MM.1S (cell line): ENCODE data around the gene MKLN1.

Experiments used
- DNase-seq: peaks from one replicate; pipeline ENCODE4 v3.0.0-alpha.2; 2015
- H2AFZ ChIP-seq: fragments of 300-600 bp; sonication (generic); 2 replicates; pipeline ENCODE4 v1.6.0; 2016; ENCODE audit warnings: antibody characterized with exemption, low read length
- H3F3A ChIP-seq: fragments of 300-600 bp; sonication (generic); 2 replicates; pipeline ENCODE4 v1.6.1; 2016; ENCODE audit warnings: mild to moderate bottlenecking, antibody characterized with exemption, low read length, moderate library complexity, mixed read lengths; ENCODE audit not compliant: insufficient read depth
- H3K27ac ChIP-seq: fragments of 300-600 bp; sonication (generic); 2 replicates; pipeline ENCODE4 v1.5.1; 2016; ENCODE audit warnings: mild to moderate bottlenecking, low read length
- H3K27me3 ChIP-seq: fragments of 300-600 bp; sonication (generic); replicated peaks from 2 replicates; pipeline ENCODE4 v1.6.0; 2016; ENCODE audit warnings: low read length; ENCODE audit not compliant: insufficient read depth
- H3K36me3 ChIP-seq: fragments of 300-600 bp; sonication (generic); replicated peaks from 2 replicates; pipeline ENCODE4 v1.6.1; 2016; ENCODE audit warnings: mild to moderate bottlenecking, low read length, mixed read lengths; ENCODE audit not compliant: insufficient read depth
- H3K4me1 ChIP-seq: fragments of 300-600 bp; sonication (generic); 2 replicates; pipeline ENCODE4 v1.6.1; 2016; ENCODE audit warnings: low read length, mixed read lengths
- H3K4me2 ChIP-seq: fragments of 300-600 bp; sonication (generic); 2 replicates; pipeline ENCODE4 v1.6.0; 2016; ENCODE audit warnings: low read depth, low read length
- H3K4me3 ChIP-seq: fragments of 300-600 bp; sonication (generic); 2 replicates; pipeline ENCODE4 v1.5.1; 2016; ENCODE audit warnings: low read length, mixed read lengths
- H3K79me2 ChIP-seq: fragments of 300-600 bp; sonication (generic); 2 replicates; pipeline ENCODE4 v1.6.1; 2016; ENCODE audit warnings: mixed run types, low read length, mixed read lengths
- H3K9ac ChIP-seq: fragments of 300-600 bp; sonication (generic); 2 replicates; pipeline ENCODE4 v1.6.1; 2016; ENCODE audit warnings: low read length, mixed read lengths
- H3K9me2 ChIP-seq: fragments of 300-600 bp; sonication (generic); replicated peaks from 2 replicates; pipeline ENCODE4 v1.6.1; 2016; ENCODE audit warnings: mild to moderate bottlenecking, low read length, mixed read lengths; ENCODE audit not compliant: insufficient read depth
- H3K9me3 ChIP-seq: fragments of 300-600 bp; sonication (generic); replicated peaks from 2 replicates; pipeline ENCODE4 v1.6.1; 2016; ENCODE audit warnings: mild to moderate bottlenecking, low read length, mixed read lengths; ENCODE audit not compliant: insufficient read depth
- H4K20me1 ChIP-seq: fragments of 300-600 bp; sonication (generic); 2 replicates; pipeline ENCODE4 v1.6.1; 2016; ENCODE audit warnings: mild to moderate bottlenecking, low read length, moderate library complexity, mixed read lengths; ENCODE audit not compliant: insufficient read depth
- CTCF ChIP-seq: fragments of 300-600 bp; sonication (generic); IDR thresholded peaks from 2 replicates; pipeline ENCODE4 v1.5.1; 2016; ENCODE audit warnings: antibody characterized with exemption, low read length, mixed read lengths
- EZH2 ChIP-seq: fragments of 300-600 bp; sonication (generic); optimal IDR thresholded peaks from 2 replicates; pipeline ENCODE3; 2017; ENCODE audit warnings: low read depth, mild to moderate bottlenecking, antibody characterized with exemption, low read length, mixed read lengths
- EZH2phosphoT487 ChIP-seq: fragments of 300-600 bp; sonication (generic); IDR thresholded peaks from 2 replicates; pipeline ENCODE4 v1.6.1; 2018; ENCODE audit warnings: antibody characterized with exemption, low read length

MKLN1 gene

GRCh38 chr7:131527456-131527855 is 199.8 kb downstream of the MKLN1 start:
- Histone ChIP-seq H3K4me3 (0 out of 2 replicates have a peak overlapping the region, but pooled peaks have one; percentile 4), H3K79me2 (no peaks in the 10 kb centered on the region), H3F3A (peaks cover 17% of the 10 kb centered on the region), H3K9ac (no peak overlapping the region), H3K4me1 (peaks cover 22% of the 10 kb centered on the region), H4K20me1 (no peaks in the 10 kb centered on the region), H3K4me2 (peak overlapping the region; percentile 48), H3K9me2 (no peaks in the 10 kb centered on the region), H2AFZ (no peak overlapping the region), H3K27ac (peak overlapping the region; percentile 43; the same call in 1 of the 2 replicates), H3K27me3 (no peaks in the 10 kb centered on the region), H3K9me3 (no peaks in the 10 kb centered on the region), H3K36me3 (no peaks in the 10 kb centered on the region)
- TF ChIP-seq EZH2phosphoT487, result no peak
- peak; percentile 79 for DNase-seq

- H3K4me2 ChIP-seq, result no peak overlapping the region
- H3K4me3 ChIP-seq, result no peak overlapping the region
- no peak overlapping the region for H3K9ac ChIP-seq
- DNase-seq, result no peak
- H3K9me2 ChIP-seq, result no peaks in the 10 kb centered on the region
- H3F3A ChIP-seq, result peaks cover 17% of the 10 kb centered on the region
- H3K27ac ChIP-seq, result no peak overlapping the region
- H3K4me1 ChIP-seq, result peaks cover 18% of the 10 kb centered on the region
- H3K79me2 ChIP-seq, result no peaks in the 10 kb centered on the region
- no peak overlapping the region for H2AFZ ChIP-seq
- TF ChIP-seq EZH2phosphoT487, result no peak
- no peak for TF ChIP-seq CTCF
- no peak for TF ChIP-seq EZH2
- no peaks in the 10 kb centered on the region for H3K9me3 ChIP-seq
- H4K20me1 ChIP-seq, result no peaks in the 10 kb centered on the region
- H3K27me3 ChIP-seq, result no peaks in the 10 kb centered on the region
- H3K36me3 ChIP-seq, result no peaks in the 10 kb centered on the region
Measured at GRCh38 chr7:131529179-131529578, 201.5 kb downstream of the MKLN1 start.

- H3K27ac ChIP-seq, result no peak overlapping the region
- no peaks in the 10 kb centered on the region for H3K27me3 ChIP-seq
- H3K4me2 ChIP-seq, result no peak overlapping the region
- no peak overlapping the region for H2AFZ ChIP-seq
- H3F3A ChIP-seq, result peaks cover 17% of the 10 kb centered on the region
- peaks cover 18% of the 10 kb centered on the region for H3K4me1 ChIP-seq
- no peak overlapping the region for H3K9ac ChIP-seq
- TF ChIP-seq EZH2phosphoT487, result no peak
- no peak for TF ChIP-seq EZH2
- TF ChIP-seq CTCF, result no peak
- no peaks in the 10 kb centered on the region for H3K36me3 ChIP-seq
- H3K79me2 ChIP-seq, result no peaks in the 10 kb centered on the region
- H3K9me2 ChIP-seq, result no peaks in the 10 kb centered on the region
- DNase-seq, result no peak
- H4K20me1 ChIP-seq, result no peaks in the 10 kb centered on the region
- H3K9me3 ChIP-seq, result no peaks in the 10 kb centered on the region
- H3K4me3 ChIP-seq, result no peak overlapping the region
Measured at GRCh38 chr7:131529617-131530016, 201.9 kb downstream of the MKLN1 start.

GRCh38 chr7:131530137-131530536 is 202.5 kb downstream of the MKLN1 start:
- Histone ChIP-seq H3K4me1 (peaks cover 18% of the 10 kb centered on the region), H4K20me1 (no peaks in the 10 kb centered on the region), H3K27ac (no peak overlapping the region)

More at GRCh38 chr7:131530137-131530536, 202.5 kb downstream of the MKLN1 start:
- Histone ChIP-seq H3K9ac (no peak overlapping the region), H3K9me2 (no peaks in the 10 kb centered on the region), H3K36me3 (no peaks in the 10 kb centered on the region), H3K4me2 (no peak overlapping the region), H2AFZ (no peak overlapping the region), H3K9me3 (no peaks in the 10 kb centered on the region), H3K4me3 (no peak overlapping the region), H3F3A (peaks cover 17% of the 10 kb centered on the region), H3K27me3 (no peaks in the 10 kb centered on the region), H3K79me2 (no peaks in the 10 kb centered on the region)
- no peak for DNase-seq
- TF ChIP-seq CTCF (no peak), EZH2phosphoT487 (no peak), EZH2 (no peak)
